OCI-M2 (cell line): ENCODE measurements around the gene PDE6G.
"Not testable (repeated sequence)": the region's sequence is repeated elsewhere in the genome, so short reads cannot be mapped to it uniquely, and the experiment has no call there.

ENCODE experiments used
- DNase-seq: peaks from one replicate; lab custom pipeline; 2025; ENCODE audit not compliant: unreplicated experiment; lab: John Stamatoyannopoulos, UW

The PDE6G gene

DNA sequence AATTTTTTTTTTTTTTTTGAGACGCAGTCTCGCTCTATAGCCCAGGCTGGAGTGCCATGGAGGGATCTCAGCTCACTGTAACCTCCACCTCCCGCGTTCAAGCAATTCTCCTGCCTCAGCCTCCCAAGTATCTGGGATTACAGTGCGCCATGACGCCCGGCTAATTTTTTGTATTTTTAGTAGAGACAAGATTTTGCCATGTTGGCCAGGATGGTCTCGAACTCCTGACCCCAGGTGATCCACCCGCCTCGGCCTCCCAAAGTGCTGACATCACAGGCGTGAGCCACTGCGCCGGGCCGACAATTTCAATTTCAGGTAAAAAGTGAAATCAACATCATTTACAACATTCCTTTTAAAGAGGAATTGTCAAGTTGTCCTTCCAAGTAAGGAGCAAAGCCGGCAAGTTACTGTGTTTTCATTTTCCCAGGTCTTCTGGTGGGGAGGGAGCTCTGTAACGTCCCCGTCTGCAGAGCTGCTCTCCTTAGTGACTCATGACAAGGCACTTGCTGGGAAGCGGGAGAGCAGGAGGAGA, 20.3 kb downstream of the PDE6G start:
- DNase-seq = no peak

DNA sequence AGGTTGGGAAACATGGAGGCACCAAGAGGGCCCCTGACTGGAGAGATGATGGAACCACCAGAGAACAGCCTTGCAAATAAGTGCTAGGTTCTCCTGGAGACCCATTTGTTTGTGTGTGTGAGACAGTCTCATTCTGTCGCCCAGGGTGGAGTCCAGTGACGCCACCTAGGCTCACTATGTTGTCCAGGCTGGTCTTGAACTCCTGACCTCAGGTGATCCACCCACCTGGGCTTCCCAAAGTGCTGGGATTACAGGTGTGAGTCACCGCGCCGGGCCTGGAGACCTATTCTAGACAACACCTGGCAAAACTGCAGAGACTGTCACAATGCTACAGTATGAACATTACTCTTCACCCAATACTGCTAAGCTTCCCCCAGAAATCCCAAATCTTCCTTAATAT, 20.9 kb downstream of the PDE6G start:
- DNase-seq = no peak

DNA sequence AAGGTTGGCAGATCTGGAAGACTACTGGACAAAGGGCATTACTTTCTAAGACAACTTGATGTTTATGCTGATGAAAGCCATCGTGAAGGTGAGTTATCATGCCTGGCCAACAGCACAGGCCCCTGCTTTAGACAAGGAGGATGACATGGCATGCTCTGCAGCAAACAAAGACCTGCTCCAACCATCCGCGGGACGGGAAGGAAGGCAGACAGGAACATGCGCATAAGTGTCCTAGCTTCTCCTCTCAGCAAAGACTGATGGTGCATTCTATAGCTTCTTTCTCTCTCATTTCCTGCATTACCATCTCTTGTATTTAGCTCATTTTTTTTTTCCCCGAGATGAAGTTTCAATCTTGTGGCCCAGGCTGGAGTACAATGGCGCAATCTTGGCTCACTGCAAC, 24.9 kb downstream of the PDE6G start:
- DNase-seq = no peak

DNA sequence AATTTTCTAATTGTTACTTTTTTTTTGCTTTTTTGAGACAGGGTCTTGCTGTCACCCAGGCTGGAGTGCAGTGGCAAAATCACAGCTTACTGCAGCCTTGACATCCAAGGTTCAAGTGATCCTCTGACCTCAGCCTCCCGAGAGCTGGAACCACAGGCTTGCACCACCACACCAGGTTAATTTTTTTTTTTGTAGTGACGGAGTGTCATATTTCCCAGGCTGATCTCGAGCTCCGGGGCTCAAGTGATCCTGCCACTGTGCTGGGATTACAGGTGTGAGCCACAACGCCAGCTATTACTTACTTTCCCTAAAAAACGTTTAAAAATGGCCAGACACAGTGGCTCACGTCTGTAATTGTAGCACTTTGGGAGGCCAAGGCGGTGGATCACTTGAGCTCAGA, 26.1 kb downstream of the PDE6G start:
- no peak for DNase-seq

DNA sequence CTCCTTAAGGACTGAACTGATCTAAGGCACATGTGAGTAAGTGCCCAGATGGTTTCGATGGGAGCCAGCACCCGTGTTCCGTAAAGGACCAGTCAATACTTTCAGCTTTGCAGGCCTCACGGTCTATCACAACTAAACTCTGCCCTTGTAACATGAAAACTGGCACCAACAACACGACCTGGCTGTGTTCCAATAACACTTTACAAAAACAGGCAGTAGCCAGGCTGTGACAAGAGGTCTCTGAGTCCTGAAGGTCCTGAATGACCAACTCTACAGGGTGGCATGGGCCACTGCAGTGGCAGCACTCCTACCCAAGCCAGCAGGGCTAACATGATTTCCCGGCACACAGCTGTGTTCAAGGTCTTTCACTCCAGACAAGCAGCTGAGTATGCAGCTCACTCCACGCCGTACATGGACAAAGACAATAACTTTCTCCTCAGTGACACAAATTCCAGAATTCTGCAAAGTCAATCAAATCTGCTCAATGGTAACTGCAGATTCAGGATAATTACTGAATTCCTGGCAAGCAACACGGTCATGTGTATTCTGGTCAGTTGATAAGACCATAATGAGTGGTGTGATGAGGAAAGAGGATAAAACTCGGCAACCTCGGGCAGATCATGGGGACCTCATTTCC, 34.7 kb downstream of the PDE6G start:
- DNase-seq = no peak

DNA sequence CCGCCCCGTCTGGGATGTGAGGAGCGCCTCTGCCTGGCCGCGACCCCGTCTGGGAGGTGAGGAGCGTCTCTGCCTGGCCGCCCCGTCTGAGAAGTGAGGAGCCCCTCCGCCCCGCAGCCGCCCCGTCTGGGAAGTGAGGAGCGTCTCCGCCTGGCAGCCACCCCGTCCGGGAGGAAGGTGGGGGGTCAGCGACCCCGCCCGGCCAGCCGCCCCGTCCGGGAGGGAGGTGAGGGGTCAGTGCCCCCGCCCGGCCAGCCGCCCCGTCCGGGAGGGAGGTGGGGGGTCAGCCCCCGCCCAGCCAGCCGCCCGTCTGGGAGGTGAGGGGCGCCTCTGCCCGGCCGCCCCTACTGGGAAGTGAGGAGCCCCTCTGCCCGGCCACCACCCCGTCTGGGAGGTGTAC, 38.0 kb downstream of the PDE6G start:
- DNase-seq = not testable (repeated sequence)

DNA sequence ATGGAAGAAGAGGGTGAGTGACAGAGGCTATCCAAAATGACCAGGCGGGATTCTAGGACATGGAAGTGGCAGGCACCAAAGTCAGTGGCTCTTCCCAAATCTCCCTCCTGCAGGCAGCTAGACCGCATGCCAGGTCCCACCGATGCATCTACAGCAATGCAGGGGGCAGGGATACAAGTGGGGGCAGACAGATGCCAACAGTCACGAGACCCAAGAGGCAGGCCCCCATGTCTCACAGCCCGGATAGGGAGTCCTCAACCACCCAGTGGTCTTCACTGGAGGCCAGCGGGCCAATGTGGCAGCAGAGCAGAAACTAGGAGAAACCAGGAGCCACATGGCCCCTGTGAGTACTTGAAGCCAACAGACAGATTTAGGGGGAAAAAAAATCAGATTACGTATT, 39.5 kb downstream of the PDE6G start:
- no peak for DNase-seq

DNA sequence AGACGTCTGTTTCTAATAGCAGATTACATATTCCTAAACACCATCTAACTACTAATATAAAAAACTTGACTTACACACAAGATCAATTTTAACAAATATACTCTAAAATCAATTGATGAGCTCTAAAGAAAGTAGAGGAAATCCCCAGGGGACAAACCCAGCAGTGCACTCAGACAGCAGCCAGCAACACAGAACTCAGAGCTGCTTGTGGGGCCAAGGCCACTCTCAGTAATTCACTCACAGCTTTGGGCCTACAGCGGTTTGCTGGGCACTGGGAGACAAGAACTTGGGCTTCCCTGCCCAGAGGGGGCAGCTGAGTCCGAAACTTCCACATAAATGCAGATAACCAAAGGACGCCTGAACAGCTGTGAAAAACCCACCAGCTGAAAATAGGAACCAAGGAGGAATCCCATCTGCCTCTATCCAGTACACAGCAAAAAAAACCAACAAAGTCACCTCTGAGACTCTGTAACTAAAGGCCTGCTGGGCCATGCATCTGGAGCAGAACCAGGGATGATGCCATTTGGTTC, 40.9 kb downstream of the PDE6G start:
- DNase-seq = no peak

DNA sequence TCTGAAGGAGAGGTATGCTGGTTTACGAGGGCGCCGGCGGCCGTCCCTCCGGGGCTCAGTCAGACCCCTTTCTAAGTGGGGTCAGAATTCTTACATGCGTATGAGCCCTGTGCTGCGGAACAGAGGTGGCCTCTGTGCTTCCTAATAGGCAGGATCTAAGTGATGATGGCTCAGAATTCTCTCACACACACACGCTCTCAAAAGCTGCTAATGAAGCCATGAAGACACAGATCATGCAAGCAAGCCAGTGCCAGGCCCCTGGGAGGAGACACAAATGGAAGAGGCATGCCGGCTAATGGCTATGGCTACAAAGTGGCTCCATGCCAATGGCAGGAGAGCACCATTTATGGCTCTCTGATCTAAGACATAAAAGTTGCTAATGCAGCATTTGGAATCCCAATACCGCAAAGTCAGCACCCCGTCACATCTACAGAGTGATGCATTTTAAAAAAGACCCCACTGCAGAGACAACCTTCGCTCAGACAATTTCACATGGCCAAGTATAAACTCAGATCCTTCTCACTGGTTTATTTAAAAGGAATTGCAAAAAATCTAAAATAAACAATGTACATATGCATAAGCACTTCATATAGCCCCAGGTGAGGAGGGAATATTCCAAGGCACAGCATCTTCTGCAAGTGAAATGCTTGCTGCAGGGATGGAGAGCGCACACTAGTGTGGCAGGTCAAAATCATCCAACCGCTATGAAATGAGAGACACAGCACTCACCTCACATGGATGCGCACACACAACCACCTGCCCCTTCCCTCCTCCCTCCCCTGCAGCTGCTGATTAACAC, 44.0 kb downstream of the PDE6G start:
- no peak for DNase-seq

DNA sequence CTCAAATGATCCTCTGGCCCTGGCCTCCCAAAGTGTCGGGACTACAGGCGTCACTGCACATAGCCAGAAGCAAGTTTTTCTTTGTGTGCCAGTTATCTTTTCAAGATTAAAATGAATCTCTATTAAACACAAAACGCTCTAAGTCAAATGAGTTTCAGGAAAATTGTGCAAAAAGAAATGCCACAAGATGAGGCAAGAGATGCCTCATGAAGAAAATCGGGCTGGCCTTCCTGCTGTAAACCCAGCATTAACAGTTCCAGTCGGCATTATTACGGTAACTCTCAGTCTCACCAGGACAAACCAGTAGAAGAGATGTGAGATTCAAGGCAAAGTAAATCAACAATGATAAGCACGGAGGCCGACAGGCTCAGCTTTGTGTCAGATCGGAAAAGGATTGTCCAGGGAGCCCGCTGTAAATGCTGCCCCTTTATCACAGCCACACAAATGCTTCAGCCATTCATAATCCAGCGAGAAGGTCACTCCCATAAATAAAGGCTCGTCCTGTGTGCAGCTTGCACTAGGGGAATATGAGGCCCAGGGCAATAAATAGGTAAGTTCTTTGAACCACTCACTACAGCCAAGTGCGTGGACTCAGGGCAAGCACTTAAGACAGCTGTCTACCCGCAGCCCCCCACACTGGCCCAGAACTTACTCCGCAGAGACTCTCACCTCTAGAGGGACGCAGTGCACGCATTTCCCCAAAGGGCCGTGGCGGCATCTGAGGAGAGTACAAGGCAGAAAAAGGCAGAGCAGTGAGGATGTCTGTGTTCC, 46.6 kb downstream of the PDE6G start:
- no peak for DNase-seq

DNA sequence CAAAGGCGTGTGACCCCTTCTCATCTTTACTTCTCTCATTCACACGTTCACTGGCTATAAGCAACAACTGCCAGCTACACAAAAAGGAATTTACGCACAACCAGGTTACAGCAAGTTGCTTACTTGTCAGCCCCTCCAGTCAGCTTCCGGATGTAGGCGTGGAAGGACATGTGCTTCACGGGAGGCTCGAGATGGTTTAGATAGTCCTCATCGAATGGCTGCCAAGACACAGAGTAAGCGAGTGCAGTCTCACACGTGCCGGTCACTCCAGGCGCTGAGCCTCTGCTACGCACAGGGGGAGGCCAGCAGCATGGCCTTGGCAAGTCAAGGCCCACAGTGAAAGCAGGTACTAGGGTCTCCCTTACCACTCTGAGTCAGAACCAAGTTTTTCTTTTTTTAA, 47.7 kb downstream of the PDE6G start:
- DNase-seq = no peak

DNA sequence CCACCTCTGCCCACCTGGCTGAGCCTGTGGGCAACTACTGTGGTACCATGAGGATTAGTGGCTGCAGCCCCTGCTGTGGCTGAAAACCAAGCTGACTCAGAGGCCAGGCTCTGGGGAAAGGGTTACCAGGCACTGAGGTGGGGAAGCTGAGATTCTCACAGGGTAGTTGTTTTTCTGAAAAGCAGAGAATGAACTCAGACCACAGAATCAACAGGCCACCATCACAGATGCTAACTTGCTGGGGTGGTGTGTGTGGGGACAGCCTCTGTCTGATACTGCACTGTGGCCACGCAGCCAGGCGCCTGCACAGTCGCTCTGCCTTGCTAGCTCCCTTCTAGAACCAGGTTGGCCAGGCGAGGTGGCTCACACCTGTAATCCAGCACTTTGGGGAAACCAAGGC, 48.3 kb downstream of the PDE6G start:
- DNase-seq = no peak

DNA sequence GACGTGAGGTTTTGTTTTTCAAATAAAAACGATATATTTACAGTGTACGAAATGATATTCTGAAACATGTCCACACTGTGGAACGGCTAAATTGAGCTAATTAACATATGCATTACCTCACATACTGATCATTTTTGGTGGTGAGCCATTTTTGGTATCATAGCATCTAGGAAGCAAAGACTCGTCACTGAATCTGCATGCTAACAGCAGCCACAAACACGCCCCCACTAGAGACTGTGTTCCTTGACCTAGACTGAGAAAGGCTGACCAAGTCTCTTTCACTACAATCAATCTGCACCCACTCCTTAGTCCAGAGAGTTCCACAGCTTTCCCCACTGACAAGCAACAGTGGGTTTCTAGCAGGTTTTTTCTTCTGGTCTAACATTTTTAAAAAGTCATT, 48.9 kb downstream of the PDE6G start:
- no peak for DNase-seq

DNA sequence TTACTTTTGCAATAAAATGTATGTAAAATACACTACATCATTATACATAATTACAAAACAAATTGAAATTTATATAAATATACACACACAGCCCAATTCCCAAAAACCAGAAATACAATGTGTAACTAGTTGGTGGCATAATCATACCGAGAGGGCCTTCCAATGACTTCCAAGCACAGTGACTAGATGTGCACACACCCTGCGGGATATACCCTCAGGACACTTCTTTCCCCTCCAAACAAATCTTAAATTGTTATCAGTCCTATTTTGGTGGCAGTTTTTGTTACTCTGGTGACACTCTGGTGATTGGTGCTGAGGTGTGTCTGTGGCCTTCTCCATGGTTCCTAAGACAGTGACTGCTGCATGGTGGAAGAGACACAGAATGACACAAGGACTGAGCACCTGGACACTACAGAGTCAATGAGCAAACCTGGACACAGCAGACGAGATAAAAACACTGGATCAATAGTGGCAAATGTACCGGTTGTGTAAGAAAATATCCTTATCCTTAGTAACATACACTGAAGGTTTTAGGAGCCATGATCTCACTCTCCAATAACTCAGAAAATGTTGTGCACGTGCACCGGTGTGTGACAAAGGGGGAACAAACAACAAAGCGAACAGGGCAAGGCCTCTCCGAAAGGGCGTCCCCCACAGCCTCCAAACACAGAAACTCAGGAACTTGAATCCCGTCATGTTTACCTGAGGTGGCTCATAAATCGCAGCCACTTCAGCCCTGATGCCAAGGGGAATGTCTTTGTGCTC, 52.3 kb downstream of the PDE6G start:
- no peak for DNase-seq

DNA sequence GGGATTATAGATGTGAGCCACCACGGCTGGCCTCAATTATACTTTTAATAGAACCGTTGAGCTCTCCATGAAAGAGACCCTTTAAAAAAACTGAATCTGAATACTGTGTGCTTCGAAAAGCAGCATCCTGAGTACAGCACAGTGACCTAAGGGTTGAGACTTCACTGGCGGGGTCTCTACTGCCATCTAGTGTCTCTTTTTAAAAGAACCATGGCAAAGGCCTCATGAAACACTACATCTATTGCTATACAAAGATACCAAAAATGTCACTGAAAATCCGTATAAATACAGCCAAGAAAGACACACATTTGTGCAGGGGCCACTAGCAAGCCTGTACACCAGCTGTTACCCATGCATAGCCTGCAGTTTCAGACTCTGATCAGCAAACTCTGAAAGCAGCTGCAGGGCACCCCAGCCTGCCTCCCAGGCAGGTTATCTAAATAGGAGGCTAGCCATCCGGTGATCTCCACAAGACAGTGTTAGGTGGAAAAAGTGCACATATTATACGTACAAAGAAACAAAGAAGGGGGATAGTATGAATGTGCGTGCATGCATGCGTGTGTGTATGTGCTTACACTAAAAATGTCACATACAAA, 54.7 kb downstream of the PDE6G start:
- peak; percentile 16 for DNase-seq
